NCI-H128 (cell line): ENCODE measurements around the gene NAA20.

ENCODE experiments used
- DNase-seq: peaks from one replicate; lab custom pipeline; 2025; ENCODE audit not compliant: unreplicated experiment; lab: John Stamatoyannopoulos, UW

The NAA20 gene, protein sequence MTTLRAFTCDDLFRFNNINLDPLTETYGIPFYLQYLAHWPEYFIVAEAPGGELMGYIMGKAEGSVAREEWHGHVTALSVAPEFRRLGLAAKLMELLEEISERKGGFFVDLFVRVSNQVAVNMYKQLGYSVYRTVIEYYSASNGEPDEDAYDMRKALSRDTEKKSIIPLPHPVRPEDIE

DNA sequence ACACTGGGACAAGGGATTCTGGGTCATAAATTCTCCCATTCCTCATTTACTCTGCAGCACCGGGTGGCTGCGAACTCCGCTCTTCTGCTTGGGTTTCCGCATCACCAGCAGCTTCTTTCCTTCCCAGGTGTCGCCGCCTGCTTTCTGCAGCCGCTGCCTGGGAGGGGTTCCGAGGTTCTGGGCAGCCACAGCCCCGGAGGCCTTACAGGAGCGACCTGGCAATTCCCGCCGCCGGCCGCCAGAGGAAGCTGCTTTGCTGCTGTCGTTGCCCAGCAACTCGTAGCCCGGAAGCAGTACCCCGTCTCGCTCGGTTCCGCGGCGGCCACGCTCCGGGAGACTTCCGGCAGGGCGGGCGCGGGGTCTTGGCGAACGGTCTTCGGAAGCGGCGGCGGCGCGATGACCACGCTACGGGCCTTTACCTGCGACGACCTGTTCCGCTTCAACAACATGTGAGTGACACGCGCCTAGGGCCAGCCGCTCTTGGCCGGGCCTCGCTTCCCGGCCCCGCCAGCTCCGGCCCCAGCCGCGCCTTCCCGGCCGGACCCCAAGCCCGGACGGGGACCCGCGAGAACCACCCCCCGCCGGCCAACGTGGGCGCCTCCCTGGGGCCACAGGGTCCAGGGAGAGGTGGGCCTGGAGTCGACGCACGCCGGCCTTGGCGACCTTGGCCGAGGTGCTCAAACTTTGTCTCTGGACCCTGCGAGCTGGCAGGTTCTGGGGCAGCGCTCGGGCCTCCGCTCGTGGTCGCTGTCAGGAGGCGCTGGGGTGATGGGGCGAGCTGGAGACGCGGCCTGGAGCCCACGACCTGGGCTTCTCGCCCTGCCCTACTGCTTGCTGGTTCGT lies at the start of gene NAA20:
Gene NAA20 (plus strand): TSS at position 362 of the 843 bp plus-strand sequence. CDS start 35 bp downstream, at position 397.
- DNase-seq: peak; percentile 80

DNA sequence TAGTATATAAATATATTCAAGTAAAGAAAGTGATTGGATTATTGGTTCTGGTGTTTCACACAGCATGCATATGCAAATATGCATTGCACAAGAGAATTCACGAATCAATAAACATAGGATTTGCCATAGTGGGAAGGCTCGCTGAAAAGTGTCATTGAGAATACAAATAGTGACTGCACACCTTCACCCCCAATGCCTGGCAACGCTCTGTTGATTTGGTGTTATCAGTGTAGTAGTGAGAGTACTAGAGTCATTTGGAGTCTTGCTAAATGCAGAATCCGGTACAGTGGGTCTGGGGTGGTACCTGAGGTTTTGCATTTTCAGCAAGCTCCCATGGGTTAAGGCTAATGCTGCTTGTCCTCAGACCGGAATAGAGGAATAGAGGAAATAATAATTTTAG lies 49.7 kb upstream of the NAA20 start:
- no peak for DNase-seq

DNA sequence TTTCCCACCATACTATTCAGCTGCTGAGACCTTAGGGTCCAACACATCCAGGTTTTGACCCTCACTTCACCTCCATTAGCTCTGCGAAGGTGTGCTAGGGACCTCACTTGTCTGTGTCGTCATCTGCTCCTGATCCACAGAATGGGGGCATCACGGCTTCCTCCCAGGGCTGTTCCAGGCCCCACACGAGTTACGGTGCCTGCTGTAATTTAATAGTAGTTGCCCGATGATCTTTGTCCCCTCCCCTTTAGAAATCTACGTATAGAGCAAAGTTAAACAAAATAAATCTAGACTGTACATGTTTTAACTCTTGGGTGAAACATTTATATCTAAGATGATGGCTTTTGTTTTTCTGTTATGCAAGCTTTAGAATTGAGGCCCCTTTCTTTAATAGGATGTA lies 49.1 kb upstream of the NAA20 start:
- no peak for DNase-seq

DNA sequence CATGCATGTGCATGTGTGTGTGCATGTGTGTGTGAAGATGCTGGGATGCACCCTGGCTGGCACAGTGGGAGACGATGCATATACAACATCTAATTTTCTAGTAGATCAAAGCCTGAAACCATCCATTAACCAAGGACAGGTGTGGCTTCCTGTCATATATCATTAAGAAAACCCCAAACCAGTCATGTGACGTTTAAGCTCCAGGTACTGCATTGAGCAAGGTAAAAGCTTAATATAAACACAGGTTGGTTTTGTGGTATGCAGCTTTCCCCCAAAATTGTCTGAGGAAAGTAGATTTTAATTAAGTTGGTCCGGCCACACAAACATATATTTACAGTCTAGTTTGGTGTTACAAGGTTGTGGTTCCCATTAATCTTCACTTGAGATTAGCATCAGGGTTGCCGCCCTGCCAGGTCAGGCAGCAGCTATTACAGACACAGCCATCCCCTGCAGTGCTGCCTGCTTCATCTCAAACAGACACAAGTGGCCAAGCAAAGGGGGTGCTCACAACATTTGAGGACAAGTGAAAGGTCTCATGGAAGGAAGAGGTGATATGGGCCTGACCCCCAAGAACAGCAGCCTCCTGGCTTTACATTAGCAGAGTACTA lies 48.6 kb upstream of the NAA20 start:
- DNase-seq: no peak

DNA sequence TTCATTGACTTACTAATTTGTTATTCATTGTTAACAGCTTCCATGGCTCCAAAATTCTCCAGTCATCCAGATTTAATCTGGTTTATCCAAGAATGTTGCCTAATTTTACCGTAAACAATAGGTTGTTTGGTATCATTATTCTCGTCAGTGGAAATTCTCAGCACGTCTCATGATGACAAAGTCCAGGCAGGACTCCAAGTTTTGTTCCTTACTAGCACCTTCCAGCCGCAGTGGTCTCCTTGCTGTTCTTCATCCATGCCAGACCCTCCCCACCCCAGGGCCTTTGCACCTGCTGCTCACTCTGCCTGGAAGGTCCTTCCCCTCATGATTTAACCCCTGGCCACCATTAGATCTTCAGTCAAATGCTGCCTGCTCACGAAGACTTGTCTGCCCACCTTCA lies 48.1 kb upstream of the NAA20 start:
- no peak for DNase-seq

DNA sequence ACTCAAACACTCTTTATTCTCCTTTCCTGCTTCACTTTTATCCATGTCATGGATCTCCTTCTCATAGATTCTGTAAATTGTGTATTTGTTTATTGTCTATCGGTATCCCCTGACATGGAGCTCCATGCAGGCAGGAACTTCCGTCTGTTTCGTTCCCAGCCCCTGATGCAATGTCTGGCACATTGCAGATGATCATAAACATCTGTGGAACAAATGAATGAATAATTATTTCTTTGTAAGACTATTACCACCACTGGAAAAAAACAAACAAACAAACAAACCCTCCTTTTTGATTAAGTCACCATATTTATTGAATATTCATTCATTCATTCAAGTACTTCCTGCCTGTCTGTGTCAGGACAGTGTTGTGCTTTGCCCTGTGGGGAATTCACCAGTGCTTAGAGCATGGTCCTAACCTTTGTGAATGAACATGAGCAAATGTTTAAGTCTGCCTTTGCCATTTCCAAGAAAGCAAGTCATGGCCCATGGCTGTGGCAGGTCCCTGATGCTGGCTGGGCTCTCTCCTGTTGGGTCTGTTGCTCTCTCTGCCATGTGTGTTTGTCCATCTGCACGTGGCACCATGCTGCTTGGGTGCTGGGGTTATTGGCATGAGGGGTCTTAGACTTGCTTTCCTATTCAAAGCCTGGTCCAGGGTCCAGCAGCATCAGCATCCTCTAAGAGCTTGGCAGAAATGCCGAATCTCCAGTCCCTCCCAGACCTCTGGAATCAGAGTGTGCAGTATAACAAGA lies 47.5 kb upstream of the NAA20 start:
- DNase-seq: no peak

DNA sequence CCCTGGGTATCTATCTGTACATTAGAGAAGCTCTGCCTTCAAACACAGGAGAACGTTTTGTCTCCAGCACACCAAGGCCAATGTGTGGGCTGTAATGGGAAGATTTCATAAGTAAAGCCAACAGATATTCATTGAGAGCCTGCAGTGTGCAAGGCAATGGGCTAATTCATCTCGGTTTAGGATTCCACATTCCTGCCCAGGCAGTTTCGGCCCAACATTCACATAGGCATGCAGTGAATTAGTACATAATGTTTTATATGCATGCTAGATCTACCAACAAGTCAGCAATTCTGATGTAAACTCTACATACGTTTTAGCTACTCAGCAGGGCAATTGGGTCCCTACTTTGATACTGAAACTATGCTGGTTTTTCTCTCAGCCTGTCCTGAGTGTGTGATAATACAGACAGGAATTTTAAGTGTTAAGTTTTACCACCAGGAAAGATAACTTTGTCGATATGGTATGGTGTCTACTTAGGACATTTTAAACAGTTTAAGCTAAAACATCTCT lies 46.9 kb upstream of the NAA20 start:
- DNase-seq: no peak

DNA sequence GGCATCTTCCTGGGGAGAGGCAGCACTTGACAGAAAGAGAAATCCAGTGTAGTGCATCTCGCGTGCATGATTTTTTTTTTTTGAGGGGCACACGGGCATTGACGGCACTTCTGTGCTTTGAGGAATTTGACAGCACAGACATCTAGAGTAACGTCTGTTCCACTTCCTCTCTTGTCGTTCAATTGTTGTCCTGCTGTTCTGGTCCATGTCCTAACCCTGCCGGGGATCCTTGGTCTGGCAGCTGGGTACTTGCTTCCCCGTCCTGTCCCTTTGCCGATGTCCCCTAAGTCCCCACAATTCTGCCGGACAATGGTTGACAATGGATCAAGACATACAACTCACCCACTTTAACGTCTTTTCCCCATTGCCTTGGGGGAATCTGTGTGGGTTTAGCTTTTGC lies 46.0 kb upstream of the NAA20 start:
- no peak for DNase-seq

DNA sequence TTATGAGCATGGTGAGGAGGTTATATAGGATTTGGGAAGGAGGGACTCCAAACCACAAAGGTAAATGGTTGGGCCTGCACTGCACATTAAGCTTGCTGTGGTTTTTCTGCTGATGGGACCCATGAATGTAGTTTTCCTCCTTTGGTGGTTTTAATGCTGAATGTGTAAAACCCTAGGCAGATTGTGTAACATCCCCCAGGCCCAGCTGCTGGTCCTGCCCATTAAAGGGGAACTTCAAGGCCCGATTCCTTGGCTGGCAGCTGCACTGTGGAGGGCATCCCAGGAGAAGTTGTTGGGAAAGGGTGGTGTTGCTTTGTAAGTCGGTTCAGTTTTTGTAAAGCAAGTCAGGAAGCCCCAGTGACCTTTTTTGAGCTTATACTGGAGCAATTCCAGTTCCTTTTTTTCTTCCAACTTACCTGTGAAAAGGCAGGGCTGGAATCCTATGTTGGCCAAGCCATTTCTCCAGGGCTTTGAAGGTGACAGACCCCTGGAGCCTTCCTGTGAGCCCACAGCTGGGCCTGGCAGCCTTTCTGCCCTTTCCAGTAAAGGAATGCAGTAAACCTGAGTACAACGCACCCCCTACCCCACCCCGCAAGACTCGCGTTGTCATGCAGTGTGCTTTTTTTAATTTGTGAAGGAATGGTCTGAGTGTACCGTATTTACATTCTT lies 43.1 kb upstream of the NAA20 start:
- no peak for DNase-seq

DNA sequence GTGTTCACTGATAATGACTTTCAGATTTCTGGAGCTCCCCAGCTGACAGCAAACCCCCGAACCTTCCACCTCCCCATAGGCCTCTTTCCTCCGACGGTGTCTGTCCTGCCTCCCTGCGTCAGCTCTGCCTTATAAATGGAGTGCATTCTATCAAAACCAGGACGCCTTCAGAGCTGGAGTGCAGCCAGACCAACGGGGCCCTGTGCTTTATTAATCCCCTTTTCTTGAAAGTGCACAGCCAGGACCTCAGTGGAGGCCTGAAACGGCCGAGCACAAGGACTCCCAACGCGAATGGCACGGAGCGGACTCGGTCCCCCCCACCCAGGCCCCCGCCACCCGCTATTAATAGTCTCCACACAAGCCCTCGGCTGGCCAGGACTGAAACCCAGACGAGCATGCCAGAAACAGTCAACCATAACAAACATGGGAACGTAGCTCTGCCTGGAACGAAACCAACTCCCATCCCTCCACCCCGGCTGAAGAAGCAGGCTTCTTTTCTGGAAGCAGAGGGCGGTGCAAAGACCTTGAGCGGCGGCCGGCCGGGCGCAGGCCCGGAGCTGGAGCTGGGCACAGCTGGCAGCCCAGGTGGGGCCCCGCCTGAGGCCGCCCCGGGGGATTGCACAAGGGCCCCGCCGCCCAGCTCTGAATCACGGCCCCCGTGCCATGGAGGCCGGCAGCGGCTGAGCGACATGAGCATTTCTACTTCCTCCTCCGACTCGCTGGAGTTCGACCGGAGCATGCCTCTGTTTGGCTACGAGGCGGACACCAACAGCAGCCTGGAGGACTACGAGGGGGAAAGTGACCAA lies 42.3 kb upstream of the NAA20 start:
- no peak for DNase-seq

DNA sequence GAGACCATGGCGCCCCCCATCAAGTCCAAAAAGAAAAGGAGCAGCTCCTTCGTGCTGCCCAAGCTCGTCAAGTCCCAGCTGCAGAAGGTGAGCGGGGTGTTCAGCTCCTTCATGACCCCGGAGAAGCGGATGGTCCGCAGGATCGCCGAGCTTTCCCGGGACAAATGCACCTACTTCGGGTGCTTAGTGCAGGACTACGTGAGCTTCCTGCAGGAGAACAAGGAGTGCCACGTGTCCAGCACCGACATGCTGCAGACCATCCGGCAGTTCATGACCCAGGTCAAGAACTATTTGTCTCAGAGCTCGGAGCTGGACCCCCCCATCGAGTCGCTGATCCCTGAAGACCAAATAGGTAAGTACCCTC lies 41.7 kb upstream of the NAA20 start:
- no peak for DNase-seq

DNA sequence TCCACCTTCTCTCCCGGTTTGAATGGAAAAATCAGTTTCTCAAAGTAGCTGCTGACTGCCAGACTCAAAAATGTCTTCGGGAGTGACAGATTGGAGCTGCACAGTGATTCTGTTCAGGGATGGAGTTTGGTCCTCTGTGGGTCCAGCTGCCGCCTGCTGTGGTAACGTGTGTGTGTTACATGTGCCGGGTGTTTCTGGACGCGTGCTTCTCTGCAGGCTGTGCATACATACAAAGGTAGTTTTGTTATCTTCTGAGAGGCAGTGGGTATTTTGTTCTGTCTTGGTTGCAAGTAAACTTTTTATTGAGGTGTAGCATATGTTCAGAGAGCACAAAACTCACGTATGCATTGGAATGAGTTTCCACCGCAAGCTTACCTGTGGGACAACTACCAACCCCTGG lies 41.3 kb upstream of the NAA20 start:
- no peak for DNase-seq

DNA sequence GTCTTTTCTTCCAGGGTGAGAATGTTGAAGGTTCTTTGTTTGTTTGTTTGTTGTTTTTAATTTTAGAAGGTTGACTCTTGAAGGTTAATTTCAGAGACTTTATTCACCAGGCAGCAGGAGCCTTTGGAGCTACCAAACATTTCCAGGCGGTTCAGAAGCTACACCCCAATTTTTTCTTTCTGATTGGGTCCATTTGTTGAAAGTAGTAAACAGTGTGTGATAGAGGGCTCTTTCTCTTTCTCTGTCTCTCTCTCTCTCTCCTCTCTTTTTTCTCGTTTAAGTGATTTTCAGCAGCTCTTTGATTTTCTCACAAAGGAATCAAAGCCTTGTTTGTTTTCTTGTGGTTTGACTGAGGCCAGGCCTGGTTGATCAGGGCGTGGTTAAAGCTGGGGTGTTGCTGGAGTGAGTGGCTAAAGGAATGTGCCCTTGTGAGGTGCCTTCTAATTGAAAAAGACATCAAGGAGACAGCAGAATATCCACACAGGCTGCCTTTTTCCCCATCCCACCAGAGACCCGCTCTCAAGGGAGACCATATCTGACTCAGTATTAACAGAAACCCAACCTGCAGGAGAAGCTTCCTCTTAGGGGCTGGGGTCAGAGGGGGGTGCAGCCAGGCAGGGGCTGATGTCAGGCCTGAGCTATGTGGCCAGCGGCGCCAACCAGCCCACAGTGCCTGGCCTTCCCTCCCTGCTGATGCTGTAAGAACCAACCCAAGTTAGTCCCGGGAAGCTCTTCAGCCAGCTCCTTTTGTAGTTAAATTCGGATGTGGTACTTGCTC lies 40.4 kb upstream of the NAA20 start:
- no peak for DNase-seq

DNA sequence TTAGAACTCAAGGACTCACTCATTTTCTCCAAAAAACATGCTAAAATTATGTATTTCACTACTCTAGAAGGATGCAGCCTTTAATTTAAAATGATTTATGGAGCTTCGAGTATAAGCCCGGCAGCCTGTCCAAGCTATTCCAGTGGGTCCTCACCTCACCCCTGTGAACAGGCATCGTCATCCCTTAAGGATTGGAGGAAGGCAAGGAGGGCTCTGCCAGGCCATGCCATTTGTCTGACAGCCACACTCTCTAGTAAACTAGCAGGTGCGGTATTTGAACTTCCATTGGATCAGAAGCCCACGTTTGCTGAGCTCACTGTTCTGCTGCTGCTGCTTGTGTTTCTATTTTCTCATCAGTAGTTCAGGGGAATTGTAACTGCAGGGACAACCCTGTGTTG lies 39.8 kb upstream of the NAA20 start:
- DNase-seq: no peak

DNA sequence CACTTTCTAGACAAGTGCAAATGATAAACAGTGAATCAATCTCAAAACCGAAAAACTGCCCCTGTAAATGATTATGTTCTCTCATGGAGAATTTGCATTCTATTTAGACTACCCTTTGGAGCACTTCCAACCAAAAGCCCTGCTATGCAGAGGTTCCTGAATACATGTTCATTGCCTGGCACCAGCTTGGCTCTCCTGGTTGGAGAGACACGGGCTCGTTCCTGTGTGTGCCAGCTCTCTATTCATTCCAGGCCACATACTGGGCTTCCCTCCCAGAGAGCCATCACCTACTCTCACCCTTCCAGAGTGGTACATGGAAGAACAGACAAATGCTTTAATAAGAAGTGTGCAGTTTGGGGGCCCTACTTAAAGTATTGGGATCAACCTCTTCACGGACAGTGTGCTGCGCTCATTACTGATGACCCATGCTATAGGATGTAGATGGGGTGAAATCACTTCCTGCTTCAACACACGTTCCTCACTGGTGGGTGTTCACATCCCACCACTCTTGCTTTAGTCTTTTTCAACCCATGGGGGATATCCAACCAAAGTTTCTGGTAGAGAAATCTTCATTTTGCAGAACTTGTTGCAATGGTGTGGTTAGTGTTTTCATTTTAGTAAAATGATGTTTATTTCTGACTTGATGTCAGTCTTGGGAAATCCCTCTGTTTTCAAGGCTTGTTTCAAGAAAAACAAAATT lies 38.5 kb upstream of the NAA20 start:
- no peak for DNase-seq

DNA sequence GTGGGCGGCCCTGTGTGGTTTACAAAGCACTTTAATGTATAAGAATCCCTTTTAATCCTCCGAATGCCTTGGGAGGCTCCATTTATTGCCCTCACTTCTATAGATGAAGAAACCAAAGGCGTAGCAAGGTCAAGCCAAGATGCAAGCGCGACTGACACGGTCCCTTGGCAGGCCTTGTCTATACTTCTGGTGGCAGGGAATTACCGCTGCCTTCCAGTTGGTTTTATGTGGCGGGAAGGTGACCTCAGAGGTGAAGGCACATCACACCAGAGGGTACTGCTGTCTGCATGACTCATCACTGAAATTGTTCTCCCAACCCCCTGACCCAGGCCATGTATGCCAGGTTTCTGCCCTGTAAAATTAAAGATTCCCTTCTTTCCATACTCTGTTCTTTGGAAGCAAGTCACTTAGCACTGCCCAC lies 36.1 kb upstream of the NAA20 start:
- DNase-seq: no peak

DNA sequence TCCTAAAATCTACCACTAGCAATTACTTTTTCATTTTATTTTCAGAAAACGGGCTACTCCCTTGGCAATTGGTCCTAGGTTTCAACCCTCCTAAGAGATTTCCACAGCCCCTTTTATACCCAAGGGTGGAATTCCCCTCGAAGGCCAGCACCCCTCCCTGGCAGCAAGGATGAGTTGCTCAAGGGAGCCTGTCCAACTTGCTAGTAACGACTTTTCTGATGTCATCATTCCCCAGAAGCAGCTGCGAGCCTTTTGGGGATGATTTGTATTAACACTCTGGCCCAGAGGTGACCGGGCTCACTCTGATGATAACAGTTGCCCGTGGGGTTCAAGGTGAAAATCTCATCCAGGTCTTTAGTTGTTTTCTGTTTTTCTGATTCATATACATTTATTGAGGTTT lies 30.7 kb upstream of the NAA20 start:
- no peak for DNase-seq

DNA sequence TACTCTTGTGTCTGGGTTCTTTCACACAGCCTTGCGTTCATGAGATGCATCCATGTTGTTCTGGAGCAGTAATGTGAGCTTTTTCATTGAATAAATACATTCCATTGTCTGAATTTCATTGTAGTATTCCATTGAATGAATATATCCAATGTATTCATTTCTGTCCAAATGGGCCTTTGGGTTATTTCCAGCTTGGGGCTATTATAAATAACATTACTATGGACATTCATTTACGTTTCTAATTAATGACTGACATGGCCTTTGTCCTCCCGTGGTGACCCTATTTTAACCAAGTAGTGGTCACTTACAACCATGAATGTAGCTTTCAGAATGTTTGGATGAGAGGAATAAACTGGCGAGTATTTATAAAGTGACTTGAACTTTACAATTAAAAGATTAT lies 30.1 kb upstream of the NAA20 start:
- no peak for DNase-seq

DNA sequence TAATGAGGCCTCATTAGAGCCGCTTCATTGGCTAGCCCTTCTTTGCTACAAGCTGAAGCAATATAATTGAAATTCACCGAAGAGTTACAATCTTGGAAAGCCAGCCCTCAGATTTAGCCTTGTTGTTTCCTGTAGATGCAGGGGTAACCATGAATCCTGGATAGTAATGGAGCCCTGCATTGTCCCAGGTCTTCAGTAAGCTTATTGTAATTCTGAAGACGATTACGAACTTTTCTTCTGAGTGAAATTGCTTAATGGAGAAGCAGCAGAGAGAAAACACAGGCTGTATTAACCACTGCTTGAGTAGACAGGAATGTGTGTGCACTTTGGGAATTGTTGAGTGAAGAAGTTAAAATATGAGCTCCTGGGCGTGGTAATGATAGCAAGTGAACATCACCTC lies 26.3 kb upstream of the NAA20 start:
- no peak for DNase-seq
